LNCaP clone FGC (cell line): ENCODE measurements around the gene PTPN14.

ENCODE experiments used
- DNase-seq: peaks from one replicate; pipeline ENCODE4 v3.0.0-alpha.2; 2011; ENCODE audit warnings: low read depth
- H3K4me3 ChIP-seq: 2 replicates; pipeline ENCODE4 v1.5.1; 2011; ENCODE audit warnings: mild to moderate bottlenecking, low read depth, low read length, control low read depth
- TF ChIP-seq, protein P1 (sequence below): IDR thresholded peaks from 2 replicates; pipeline ENCODE4 v1.5.1; 2012; ENCODE audit warnings: mild to moderate bottlenecking; ENCODE audit not compliant: control insufficient read depth, insufficient read depth; ENCODE audit errors: extremely low read depth

Gene PTPN14

GRCh38 chr1:214423045-214423444 is 128.4 kb downstream of the PTPN14 start:
- no peak for DNase-seq
- TF ChIP-seq, protein P1, sequence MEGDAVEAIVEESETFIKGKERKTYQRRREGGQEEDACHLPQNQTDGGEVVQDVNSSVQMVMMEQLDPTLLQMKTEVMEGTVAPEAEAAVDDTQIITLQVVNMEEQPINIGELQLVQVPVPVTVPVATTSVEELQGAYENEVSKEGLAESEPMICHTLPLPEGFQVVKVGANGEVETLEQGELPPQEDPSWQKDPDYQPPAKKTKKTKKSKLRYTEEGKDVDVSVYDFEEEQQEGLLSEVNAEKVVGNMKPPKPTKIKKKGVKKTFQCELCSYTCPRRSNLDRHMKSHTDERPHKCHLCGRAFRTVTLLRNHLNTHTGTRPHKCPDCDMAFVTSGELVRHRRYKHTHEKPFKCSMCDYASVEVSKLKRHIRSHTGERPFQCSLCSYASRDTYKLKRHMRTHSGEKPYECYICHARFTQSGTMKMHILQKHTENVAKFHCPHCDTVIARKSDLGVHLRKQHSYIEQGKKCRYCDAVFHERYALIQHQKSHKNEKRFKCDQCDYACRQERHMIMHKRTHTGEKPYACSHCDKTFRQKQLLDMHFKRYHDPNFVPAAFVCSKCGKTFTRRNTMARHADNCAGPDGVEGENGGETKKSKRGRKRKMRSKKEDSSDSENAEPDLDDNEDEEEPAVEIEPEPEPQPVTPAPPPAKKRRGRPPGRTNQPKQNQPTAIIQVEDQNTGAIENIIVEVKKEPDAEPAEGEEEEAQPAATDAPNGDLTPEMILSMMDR = no peak
- H3K4me3 ChIP-seq = no peak overlapping the region

- no peak for DNase-seq
Measured at GRCh38 chr1:214422137-214422671, 129.2 kb downstream of the PTPN14 start.

GRCh38 chr1:214420833-214421232 is 130.6 kb downstream of the PTPN14 start:
- TF ChIP-seq, protein P1 = no peak
- DNase-seq = no peak
- H3K4me3 ChIP-seq = no peak overlapping the region

More at GRCh38 chr1:214422137-214422671, 129.2 kb downstream of the PTPN14 start:
- TF ChIP-seq, protein P1 = no peak
- no peak overlapping the region for H3K4me3 ChIP-seq

- no peak for DNase-seq
- TF ChIP-seq, protein P1 = no peak
- no peak overlapping the region for H3K4me3 ChIP-seq
Measured at GRCh38 chr1:214420341-214420740, 131.1 kb downstream of the PTPN14 start.

- H3K4me3 ChIP-seq = no peak overlapping the region
- DNase-seq = no peak
- TF ChIP-seq, protein P1 = no peak
Measured at GRCh38 chr1:214419650-214420049, 131.8 kb downstream of the PTPN14 start.

DNA sequence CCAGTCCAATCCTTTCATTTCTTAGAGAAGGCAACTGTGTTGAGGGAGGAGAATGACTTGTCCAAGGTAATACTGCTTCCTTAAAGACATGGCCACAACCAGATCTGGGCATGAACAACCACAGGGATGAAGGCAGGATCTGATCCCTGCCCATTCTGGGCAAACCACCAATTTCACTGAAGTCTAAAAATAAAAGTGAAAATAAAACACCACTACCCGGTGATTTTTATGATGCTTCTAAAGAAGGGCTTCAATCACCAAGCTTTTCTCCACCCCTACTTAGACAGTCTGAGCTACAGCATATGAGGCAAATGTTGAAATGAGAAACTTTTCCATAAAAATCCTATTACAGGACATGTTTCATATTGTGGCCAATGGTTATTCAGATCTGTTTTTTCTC is 133.0 kb downstream of the PTPN14 start:
- no peak overlapping the region for H3K4me3 ChIP-seq
- no peak for DNase-seq
- TF ChIP-seq, protein P1 = no peak

DNA sequence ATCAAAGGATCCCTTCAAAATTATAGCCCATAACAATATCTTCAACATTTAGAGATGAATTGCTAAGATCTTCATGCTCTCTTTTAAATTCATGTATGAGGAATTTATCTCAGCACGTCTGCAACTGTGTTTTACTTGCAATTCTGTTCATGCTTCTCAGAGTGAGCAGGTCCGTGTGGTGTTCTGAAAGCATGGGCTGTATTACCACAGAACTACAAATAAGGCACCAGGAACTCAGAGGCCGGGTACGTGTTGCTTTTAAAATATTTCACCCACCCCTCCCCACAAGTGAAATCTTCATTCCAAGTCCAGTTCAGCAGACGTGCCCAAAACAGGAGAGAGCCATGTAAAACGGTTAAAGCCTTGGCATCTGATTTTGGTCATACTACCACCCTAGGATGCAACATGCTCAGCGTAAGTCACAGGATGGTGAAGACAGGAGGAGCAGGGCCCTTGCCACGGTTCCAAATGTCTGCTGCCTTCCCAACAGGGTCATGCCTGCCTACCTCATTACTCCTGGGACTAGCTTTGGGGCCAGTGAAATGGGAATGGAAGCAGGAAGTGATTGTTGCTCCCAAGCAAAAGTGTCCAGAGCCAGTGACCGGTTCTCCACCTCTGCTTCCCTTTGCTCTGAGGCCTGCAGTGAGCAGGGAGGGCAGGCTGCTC is 133.7 kb downstream of the PTPN14 start:
- no peak for DNase-seq
- H3K4me3 ChIP-seq = no peak overlapping the region
- TF ChIP-seq, protein P1 = no peak
